ENCODE data around the gene SYNGR4. TPM values are rescaled to one million over a fixed set of nuclear protein-coding genes. Genes with fewer than 3 reads are reported as not detected.

The SYNGR4 gene
- total RNA-seq, 1 donor from 2014 or later, result not detected

- Mint-ChIP-seq H3K27ac (no peak overlapping the region), H3K4me3 (no peak overlapping the region), H3K4me1 (no peaks in the 10 kb centered on the region), H3K9me3 (no peaks in the 10 kb centered on the region), H3K36me3 (ENCODE audit: low read depth) (no peaks in the 10 kb centered on the region), H3K27me3 (peaks cover 2% of the 10 kb centered on the region)
- CTCF ChIA-PET, result no interaction called here
- ATAC-seq (ENCODE audit: low read depth) (no peak), DNase-seq (no peak)
- no peak for TF ChIP-seq CTCF (IDR thresholded peaks at IDR 0.05)
- POLR2A ChIA-PET, result no interaction called here
- intact Hi-C loops (cut with micrococcal nuclease), result no loop called here
Measured at GRCh38 chr19:48373567-48373966, 9.4 kb downstream of the SYNGR4 start.

- DNase-seq (no peak), ATAC-seq (ENCODE audit: low read depth) (no peak)
- no peak overlapping the region for H3K27ac Mint-ChIP-seq
- no peak overlapping the region for H3K4me3 Mint-ChIP-seq
- no peak for TF ChIP-seq CTCF (IDR thresholded peaks at IDR 0.05)
- no peaks in the 10 kb centered on the region for H3K4me1 Mint-ChIP-seq
- H3K27me3 Mint-ChIP-seq, result no peaks in the 10 kb centered on the region
- ChIA-PET CTCF (no interaction called here), POLR2A (no interaction called here)
- H3K9me3 Mint-ChIP-seq, result no peaks in the 10 kb centered on the region
- intact Hi-C loops (cut with micrococcal nuclease), result no loop called here
- H3K36me3 Mint-ChIP-seq (ENCODE audit: low read depth), result peaks cover 20% of the 10 kb centered on the region
Measured at GRCh38 chr19:48378194-48378570, 14.0 kb downstream of the SYNGR4 start.

GRCh38 chr19:48379058-48379457, 14.9 kb downstream of the SYNGR4 start:
- DNase-seq, result no peak
- H3K27me3 Mint-ChIP-seq, result no peaks in the 10 kb centered on the region
- intact Hi-C loops (cut with micrococcal nuclease), result no loop called here
- ChIA-PET POLR2A (no interaction called here), CTCF (no interaction called here)
- H3K36me3 Mint-ChIP-seq (ENCODE audit: low read depth), result peaks cover 28% of the 10 kb centered on the region
- no peak for TF ChIP-seq CTCF (IDR thresholded peaks at IDR 0.05)
- H3K4me3 Mint-ChIP-seq, result no peak overlapping the region
- ATAC-seq (ENCODE audit: low read depth), result no peak
- no peak overlapping the region for H3K27ac Mint-ChIP-seq
- no peaks in the 10 kb centered on the region for H3K4me1 Mint-ChIP-seq
- no peaks in the 10 kb centered on the region for H3K9me3 Mint-ChIP-seq

GRCh38 chr19:48381178-48381950, 17.2 kb downstream of the SYNGR4 start:
- no peak overlapping the region for H3K4me3 Mint-ChIP-seq
- DNase-seq, result no peak
- H3K36me3 Mint-ChIP-seq (ENCODE audit: low read depth), result peaks cover 51% of the 10 kb centered on the region
- intact Hi-C loops (cut with micrococcal nuclease), result no loop called here
- ATAC-seq (ENCODE audit: low read depth), result no peak
- H3K27ac Mint-ChIP-seq, result no peak overlapping the region
- ChIA-PET CTCF (no interaction called here), POLR2A (no interaction called here)
- TF ChIP-seq CTCF (IDR thresholded peaks at IDR 0.05), result no peak
- H3K4me1 Mint-ChIP-seq, result no peaks in the 10 kb centered on the region
- no peaks in the 10 kb centered on the region for H3K9me3 Mint-ChIP-seq
- H3K27me3 Mint-ChIP-seq, result no peaks in the 10 kb centered on the region

GRCh38 chr19:48382286-48382685, 18.1 kb downstream of the SYNGR4 start:
- H3K4me3 Mint-ChIP-seq, result no peak overlapping the region
- ChIA-PET POLR2A (no interaction called here), CTCF (no interaction called here)
- DNase-seq (no peak), ATAC-seq (ENCODE audit: low read depth) (no peak)
- TF ChIP-seq CTCF (IDR thresholded peaks at IDR 0.05), result no peak
- H3K27me3 Mint-ChIP-seq, result no peaks in the 10 kb centered on the region
- no peak overlapping the region for H3K27ac Mint-ChIP-seq
- H3K9me3 Mint-ChIP-seq, result no peaks in the 10 kb centered on the region
- intact Hi-C loops (cut with micrococcal nuclease), result no loop called here
- peaks cover 57% of the 10 kb centered on the region for H3K36me3 Mint-ChIP-seq (ENCODE audit: low read depth)
- no peaks in the 10 kb centered on the region for H3K4me1 Mint-ChIP-seq

Data from activated B cell treated with CpG ODN at 0.5 μM for 24 hours (primary cell).